T-helper 22 cell (primary cell): ENCODE measurements around the gene GRID1.

Experiments
- DNase-seq: peaks from one replicate; pipeline ENCODE4 v3.0.0-alpha.2; 2020; ENCODE audit warnings: low read depth

The GRID1 gene

GRCh38 chr10:86366033-86366901 is at the start of gene GRID1:
TSS of gene GRID1 (minus strand) at chr10:86366795.
- DNase-seq, result no peak

GRCh38 chr10:86415583-86415982 is 49.0 kb upstream of the GRID1 start:
- no peak for DNase-seq

GRCh38 chr10:86415116-86415515 is 48.5 kb upstream of the GRID1 start:
- no peak for DNase-seq

- no peak for DNase-seq
Observed at GRCh38 chr10:86413046-86413728, 46.6 kb upstream of the GRID1 start.

GRCh38 chr10:86411852-86412560 is 45.4 kb upstream of the GRID1 start:
- no peak for DNase-seq

- DNase-seq, result no peak
Observed at GRCh38 chr10:86411281-86411841, 44.8 kb upstream of the GRID1 start.

- DNase-seq, result no peak
Observed at GRCh38 chr10:86410542-86411124, 44.0 kb upstream of the GRID1 start.

- DNase-seq, result no peak
Observed at GRCh38 chr10:86409183-86409582, 42.6 kb upstream of the GRID1 start.

- DNase-seq, result no peak
Observed at GRCh38 chr10:86403183-86403797, 36.7 kb upstream of the GRID1 start.

- no peak for DNase-seq
Observed at GRCh38 chr10:86402283-86402941, 35.8 kb upstream of the GRID1 start.

GRCh38 chr10:86401588-86402282 is 35.1 kb upstream of the GRID1 start:
- no peak for DNase-seq

GRCh38 chr10:86400705-86401587 is 34.4 kb upstream of the GRID1 start:
- peak; percentile 65 for DNase-seq

GRCh38 chr10:86399879-86400704 is 33.5 kb upstream of the GRID1 start:
- peak; percentile 81 for DNase-seq

GRCh38 chr10:86399514-86399878 is 32.9 kb upstream of the GRID1 start:
- DNase-seq, result no peak

- no peak for DNase-seq
Observed at GRCh38 chr10:86397120-86397519, 30.5 kb upstream of the GRID1 start.

GRCh38 chr10:86393862-86394455 is 27.4 kb upstream of the GRID1 start:
- no peak for DNase-seq

- DNase-seq, result no peak
Observed at GRCh38 chr10:86393362-86393761, 26.8 kb upstream of the GRID1 start.

- no peak for DNase-seq
Observed at GRCh38 chr10:86392723-86393094, 26.1 kb upstream of the GRID1 start.
